ENCODE data around the gene TJP3. TPM values are rescaled to one million over a fixed set of nuclear protein-coding genes. Genes with fewer than 3 reads are reported as not detected.

TJP3 gene
- total RNA-seq, 1 donor from 2014 or later: 21.7 TPM

GRCh38 chr19:3687393-3687773 is 20.8 kb upstream of the TJP3 start:
- Mint-ChIP-seq H3K27me3 (ENCODE audit: low read depth) (no peaks in the 10 kb centered on the region), H3K4me3 (peak overlapping the region; percentile 57), H3K4me1 (peaks cover 15% of the 10 kb centered on the region), H3K27ac (no peak overlapping the region), H3K9me3 (peaks cover 5% of the 10 kb centered on the region), H3K36me3 (peaks cover 33% of the 10 kb centered on the region)
- TF ChIP-seq CTCF (IDR thresholded peaks at IDR 0.05; ENCODE audit: unreplicated experiment): no peak
- no peak for DNase-seq (ENCODE audit: low spot score in 2 of 2, unreplicated experiment in 2 of 2)

- H3K27me3 Mint-ChIP-seq (ENCODE audit: low read depth): no peaks in the 10 kb centered on the region
- peaks cover 13% of the 10 kb centered on the region for H3K4me1 Mint-ChIP-seq
- H3K4me3 Mint-ChIP-seq: peak overlapping the region; percentile 36
- peaks cover 5% of the 10 kb centered on the region for H3K9me3 Mint-ChIP-seq
- no peak for DNase-seq (ENCODE audit: low spot score in 2 of 2, unreplicated experiment in 2 of 2)
- H3K27ac Mint-ChIP-seq: peak overlapping the region; percentile 53
- no peak for TF ChIP-seq CTCF (IDR thresholded peaks at IDR 0.05; ENCODE audit: unreplicated experiment)
- peaks cover 36% of the 10 kb centered on the region for H3K36me3 Mint-ChIP-seq
Observed at GRCh38 chr19:3687774-3688706, 20.1 kb upstream of the TJP3 start.

DNA sequence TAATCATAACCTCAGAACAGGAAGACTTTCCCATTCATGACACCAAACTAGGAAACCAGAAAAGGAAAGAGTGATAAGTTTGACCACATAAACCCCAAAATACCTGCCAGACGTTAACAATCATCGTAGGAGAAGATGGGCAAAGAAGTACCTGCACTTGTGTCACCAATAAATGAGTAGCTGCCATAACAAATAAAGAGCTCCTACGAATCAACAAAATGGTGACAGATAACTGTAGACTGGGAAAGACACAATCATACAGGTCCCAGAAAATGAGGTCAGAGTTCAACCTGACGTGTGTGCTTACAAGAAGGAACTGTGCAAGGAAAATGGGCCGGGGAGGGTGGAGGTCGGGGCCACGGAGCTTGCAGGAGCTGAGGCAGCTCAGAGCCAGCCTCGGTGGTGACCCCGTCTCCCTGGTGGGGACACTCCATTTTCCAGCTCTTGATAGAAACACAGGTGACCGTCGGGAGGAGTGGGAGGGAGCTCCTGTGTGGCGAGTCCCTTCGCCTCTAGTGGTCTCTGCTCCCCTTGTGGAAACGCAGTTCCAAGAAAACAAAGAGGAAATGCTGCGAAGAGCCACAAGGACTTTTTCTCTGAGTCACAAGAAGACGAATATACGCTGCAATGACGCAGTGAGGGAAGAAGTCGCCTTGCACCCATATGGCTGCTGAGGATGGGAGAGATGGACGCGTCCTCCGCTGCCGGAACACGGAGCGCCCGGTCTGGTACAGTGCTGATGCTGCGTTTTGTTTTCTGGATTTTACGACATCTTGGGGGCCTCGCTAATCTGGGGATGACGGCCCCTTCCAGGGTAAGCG is 17.4 kb upstream of the TJP3 start:
- Mint-ChIP-seq H3K27me3 (ENCODE audit: low read depth) (no peaks in the 10 kb centered on the region), H3K36me3 (peaks cover 23% of the 10 kb centered on the region), H3K9me3 (peaks cover 5% of the 10 kb centered on the region), H3K4me3 (no peak overlapping the region), H3K4me1 (peaks cover 5% of the 10 kb centered on the region), H3K27ac (no peak overlapping the region)
- DNase-seq (ENCODE audit: low spot score in 2 of 2, unreplicated experiment in 2 of 2): no peak
- TF ChIP-seq CTCF (IDR thresholded peaks at IDR 0.05; ENCODE audit: unreplicated experiment): no peak

DNA sequence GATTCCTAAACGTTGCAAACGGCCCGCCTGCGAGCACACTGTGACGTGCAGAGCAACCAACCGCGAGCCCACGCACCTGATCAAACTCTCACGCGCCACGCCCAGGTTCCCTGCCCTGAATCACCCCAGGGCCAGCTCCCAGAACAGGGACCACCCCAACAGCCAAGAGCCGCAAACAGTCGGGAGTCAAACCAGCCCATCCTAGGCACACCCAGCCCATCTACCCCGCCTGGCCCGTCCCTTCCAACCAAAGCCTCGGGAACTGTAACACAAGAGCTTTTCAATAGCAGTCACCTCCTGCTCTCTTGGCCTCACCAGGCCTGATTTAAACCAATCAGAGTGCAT is 16.8 kb upstream of the TJP3 start:
- TF ChIP-seq CTCF (IDR thresholded peaks at IDR 0.05; ENCODE audit: unreplicated experiment): no peak
- DNase-seq (ENCODE audit: low spot score in 2 of 2, unreplicated experiment in 2 of 2): no peak
- Mint-ChIP-seq H3K4me1 (peaks cover 5% of the 10 kb centered on the region), H3K4me3 (no peak overlapping the region), H3K36me3 (peaks cover 23% of the 10 kb centered on the region), H3K9me3 (peaks cover 5% of the 10 kb centered on the region), H3K27me3 (ENCODE audit: low read depth) (no peaks in the 10 kb centered on the region), H3K27ac (no peak overlapping the region)

GRCh38 chr19:3691726-3692125 is 16.5 kb upstream of the TJP3 start:
- Mint-ChIP-seq H3K27ac (no peak overlapping the region), H3K4me3 (no peak overlapping the region)
- TF ChIP-seq CTCF (IDR thresholded peaks at IDR 0.05; ENCODE audit: unreplicated experiment): no peak

More at GRCh38 chr19:3691726-3692125, 16.5 kb upstream of the TJP3 start:
- Mint-ChIP-seq H3K9me3 (peaks cover 5% of the 10 kb centered on the region), H3K27me3 (ENCODE audit: low read depth) (no peaks in the 10 kb centered on the region), H3K4me1 (peaks cover 5% of the 10 kb centered on the region), H3K36me3 (peaks cover 23% of the 10 kb centered on the region)
- no peak for DNase-seq (ENCODE audit: low spot score in 2 of 2, unreplicated experiment in 2 of 2)
